ENCODE data around the gene APEX2. TPM values are rescaled to one million over a fixed set of nuclear protein-coding genes. Genes with fewer than 3 reads are reported as not detected.

The APEX2 gene
- total RNA-seq, 4 donors from 2014 or later, result 17.9 to 25.2 (median 20.2) TPM

DNA sequence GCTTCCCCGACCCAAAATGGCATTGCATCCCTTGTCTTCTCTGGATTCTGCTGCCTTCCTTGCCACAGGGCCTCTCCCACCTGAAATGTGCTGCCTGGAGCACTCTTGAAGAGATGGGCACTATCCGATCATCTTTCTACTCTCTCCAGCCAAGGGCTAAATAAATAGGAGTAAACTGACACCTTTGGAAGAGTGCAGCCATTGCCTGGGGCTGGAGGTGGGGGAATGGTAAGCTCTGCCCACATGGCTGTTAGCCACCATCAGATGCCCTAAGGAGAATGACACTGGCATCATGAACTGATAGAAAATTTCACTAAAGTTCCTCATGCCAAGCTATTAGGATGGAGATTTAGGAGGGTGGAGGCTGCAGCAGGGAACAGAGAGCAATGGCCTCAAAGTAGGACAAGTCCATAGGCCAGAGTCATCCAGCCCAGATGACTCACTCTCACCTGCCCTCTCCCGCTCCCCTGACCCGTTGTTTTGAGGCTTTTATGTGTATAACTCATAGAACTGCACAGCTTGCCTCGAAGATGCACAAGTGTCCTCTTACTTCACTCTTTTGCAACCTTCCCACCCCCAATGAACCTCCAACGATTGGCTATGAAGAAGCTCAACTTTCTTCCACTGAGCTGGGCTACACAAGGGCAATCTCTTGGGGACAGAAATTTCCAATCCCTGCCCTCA, 5.4 kb upstream of the APEX2 start:
- WGBS, 2 donors, result 59 to 70% methylated on average over 6 of the region's 6 CpGs
- intact Hi-C loops (cut with DNase I; ENCODE audit: low total_unique reads), result no loop called here

DNA sequence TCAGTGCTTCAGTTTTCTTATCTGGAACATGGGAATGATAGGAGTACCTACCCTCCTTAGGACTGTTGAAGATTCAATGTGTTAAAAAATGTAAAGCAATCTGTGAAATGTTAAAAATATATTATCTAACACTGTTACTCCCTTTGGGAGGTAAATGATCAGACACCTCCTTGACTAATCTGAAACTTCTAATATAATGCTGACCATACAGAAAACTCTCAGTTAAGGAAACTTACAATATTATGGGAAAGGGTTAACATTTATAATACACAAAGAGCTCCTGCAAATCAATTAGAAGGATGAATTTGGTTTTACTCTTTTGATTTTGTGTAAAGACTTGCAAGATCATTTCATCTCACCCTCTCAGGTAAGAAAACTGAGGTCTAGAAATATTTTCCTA, 4.5 kb upstream of the APEX2 start:
- no peak for DNase-seq (ENCODE audit: low spot score in 2 of 2)
- H3K4me3 ChIP-seq (ENCODE audit: low read depth, poor library complexity, severe bottlenecking), result no peak overlapping the region
- TF ChIP-seq, protein P1, sequence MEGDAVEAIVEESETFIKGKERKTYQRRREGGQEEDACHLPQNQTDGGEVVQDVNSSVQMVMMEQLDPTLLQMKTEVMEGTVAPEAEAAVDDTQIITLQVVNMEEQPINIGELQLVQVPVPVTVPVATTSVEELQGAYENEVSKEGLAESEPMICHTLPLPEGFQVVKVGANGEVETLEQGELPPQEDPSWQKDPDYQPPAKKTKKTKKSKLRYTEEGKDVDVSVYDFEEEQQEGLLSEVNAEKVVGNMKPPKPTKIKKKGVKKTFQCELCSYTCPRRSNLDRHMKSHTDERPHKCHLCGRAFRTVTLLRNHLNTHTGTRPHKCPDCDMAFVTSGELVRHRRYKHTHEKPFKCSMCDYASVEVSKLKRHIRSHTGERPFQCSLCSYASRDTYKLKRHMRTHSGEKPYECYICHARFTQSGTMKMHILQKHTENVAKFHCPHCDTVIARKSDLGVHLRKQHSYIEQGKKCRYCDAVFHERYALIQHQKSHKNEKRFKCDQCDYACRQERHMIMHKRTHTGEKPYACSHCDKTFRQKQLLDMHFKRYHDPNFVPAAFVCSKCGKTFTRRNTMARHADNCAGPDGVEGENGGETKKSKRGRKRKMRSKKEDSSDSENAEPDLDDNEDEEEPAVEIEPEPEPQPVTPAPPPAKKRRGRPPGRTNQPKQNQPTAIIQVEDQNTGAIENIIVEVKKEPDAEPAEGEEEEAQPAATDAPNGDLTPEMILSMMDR (IDR thresholded peaks at IDR 0.05), result no peak
- no peak for TF ChIP-seq POLR2A (IDR thresholded peaks at IDR 0.05)
- intact Hi-C loops (cut with DNase I; ENCODE audit: low total_unique reads), result no loop called here

More for the DNA sequence above, 5.4 kb upstream of the APEX2 start:
- DNase-seq (ENCODE audit: low spot score in 2 of 2), result no peak
- no peak overlapping the region for H3K4me3 ChIP-seq (ENCODE audit: low read depth, poor library complexity, severe bottlenecking)
- TF ChIP-seq POLR2A (IDR thresholded peaks at IDR 0.05), result no peak
- TF ChIP-seq, protein P1 (IDR thresholded peaks at IDR 0.05), result no peak

DNA sequence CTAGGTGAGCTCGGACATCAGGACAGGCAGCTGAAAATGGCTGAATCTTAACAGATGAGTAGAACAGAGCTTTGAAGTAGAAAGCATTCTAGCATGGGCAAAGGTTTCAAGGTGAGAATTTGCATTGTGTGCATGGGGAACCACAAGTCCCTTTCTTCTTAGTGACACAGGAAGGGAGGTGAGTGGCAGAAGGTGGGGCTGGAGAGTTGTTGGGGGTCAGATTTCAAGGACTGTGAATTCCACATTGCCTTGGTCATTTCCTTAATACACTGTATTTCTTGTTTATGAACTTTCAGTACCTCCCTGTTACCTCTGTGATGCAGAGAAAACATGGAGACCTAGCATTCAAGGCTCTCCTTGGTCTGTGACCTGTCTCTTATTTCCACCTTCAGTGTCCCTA, 4.1 kb downstream of the APEX2 start:
- DNase-seq (ENCODE audit: low spot score in 2 of 2), result no peak
- 77 to 100% methylated on average over 1 of the region's 1 CpG for WGBS, 2 donors
- TF ChIP-seq, protein P1 (IDR thresholded peaks at IDR 0.05), result no peak
- no peak for TF ChIP-seq POLR2A (IDR thresholded peaks at IDR 0.05)
- intact Hi-C loops (cut with DNase I; ENCODE audit: low total_unique reads), result no loop called here
- H3K4me3 ChIP-seq (ENCODE audit: low read depth, poor library complexity, severe bottlenecking), result no peak overlapping the region

DNA sequence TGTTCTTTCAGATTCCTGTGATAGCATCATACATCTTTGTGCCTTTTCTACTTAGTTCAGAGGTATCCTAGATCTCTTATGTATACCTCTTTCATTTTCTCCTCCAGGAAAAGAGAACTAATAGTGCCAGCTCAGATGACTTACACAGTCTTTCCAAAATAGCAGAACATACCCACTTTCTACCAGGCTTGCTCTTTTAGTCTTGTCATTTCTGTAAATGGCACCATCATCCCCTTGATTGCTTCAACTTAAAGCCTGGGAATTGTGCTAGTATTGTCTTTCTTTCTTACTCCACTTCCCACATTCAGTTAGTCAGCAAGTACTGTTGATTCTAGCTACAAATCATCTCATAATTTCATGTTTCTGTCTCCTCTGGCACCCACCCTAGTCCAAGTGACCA, 5.1 kb downstream of the APEX2 start:
- DNase-seq (ENCODE audit: low spot score in 2 of 2), result no peak
- intact Hi-C loops (cut with DNase I; ENCODE audit: low total_unique reads), result no loop called here
- TF ChIP-seq POLR2A (IDR thresholded peaks at IDR 0.05), result no peak
- TF ChIP-seq, protein P1 (IDR thresholded peaks at IDR 0.05), result no peak
- H3K4me3 ChIP-seq (ENCODE audit: low read depth, poor library complexity, severe bottlenecking), result no peak overlapping the region

DNA sequence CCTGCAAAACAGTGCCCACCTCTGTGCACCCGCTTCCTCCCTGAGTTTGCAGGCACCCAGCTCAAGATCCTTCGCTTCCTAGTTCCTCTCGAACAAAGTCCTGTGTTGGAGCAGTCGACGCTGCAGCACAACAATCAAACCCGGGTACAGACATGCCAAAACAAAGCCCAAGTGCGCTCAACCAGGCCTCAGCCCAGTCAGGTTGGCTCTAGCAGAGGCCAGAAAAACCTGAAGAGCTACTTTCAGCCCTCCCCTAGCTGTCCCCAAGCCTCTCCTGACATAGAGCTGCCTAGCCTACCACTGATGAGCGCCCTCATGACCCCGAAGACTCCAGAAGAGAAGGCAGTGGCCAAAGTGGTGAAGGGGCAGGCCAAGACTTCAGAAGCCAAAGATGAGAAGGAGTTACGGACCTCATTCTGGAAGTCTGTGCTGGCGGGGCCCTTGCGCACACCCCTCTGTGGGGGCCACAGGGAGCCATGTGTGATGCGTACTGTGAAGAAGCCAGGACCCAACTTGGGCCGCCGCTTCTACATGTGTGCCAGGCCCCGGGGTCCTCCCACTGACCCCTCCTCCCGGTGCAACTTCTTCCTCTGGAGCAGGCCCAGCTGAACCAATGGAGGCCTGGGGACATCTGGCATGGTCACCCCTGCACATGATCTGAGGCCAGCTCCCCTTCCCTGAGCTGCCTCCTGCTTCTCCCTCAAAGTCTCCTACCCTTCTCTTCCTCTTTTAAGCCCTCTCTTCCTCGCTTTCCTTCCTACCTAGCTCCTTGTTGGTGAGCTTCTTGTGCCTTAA, 6.9 kb downstream of the APEX2 start:
- no peak for DNase-seq (ENCODE audit: low spot score in 2 of 2)
- no peak overlapping the region for H3K4me3 ChIP-seq (ENCODE audit: low read depth, poor library complexity, severe bottlenecking)
- TF ChIP-seq, protein P1 (IDR thresholded peaks at IDR 0.05), result no peak
- no peak for TF ChIP-seq POLR2A (IDR thresholded peaks at IDR 0.05)
- intact Hi-C loops (cut with DNase I; ENCODE audit: low total_unique reads), result no loop called here
- 65 to 82% methylated on average over 11 to 18 of the region's 18 CpGs for WGBS, 2 donors
